ENCODE data around the gene CIAO3. TPM values are rescaled to one million over a fixed set of nuclear protein-coding genes. Genes with fewer than 3 reads are reported as not detected.

Gene CIAO3
- total and polyA plus RNA-seq, 10 of the 15 experiments (the other 5 are each of a cell fraction or from before 2014, with no cell fraction given), result 1.4 to 37.5 (median 30.8) TPM

GRCh38 chr16:728131-728889, 12.5 kb downstream of the CIAO3 start (continued):
- TF ChIP-seq BHLHE40 (IDR thresholded peaks at IDR 0.05; ENCODE audit: borderline replicate concordance in 1 of 2, low read depth in 2 of 2, low read length in 1 of 2), result peak; percentile 79 to 93; a peak in 3 of 4 replicates
- no peak for TF ChIP-seq EGR1 (IDR thresholded peaks at IDR 0.05; ENCODE audit: borderline replicate concordance in 1 of 2, low read depth in 2 of 2, low read length in 2 of 2)
- TF ChIP-seq RELB (IDR thresholded peaks at IDR 0.05; ENCODE audit: low read depth), result no peak
- no peak for TF ChIP-seq YY1 (IDR thresholded peaks at IDR 0.05; ENCODE audit: low read depth, low read length)
- no peak for TF ChIP-seq RBBP5 (conservative IDR thresholded peaks at IDR 0.05)
- peak; percentile 36; the same call in 1 of the 2 replicates for TF ChIP-seq BACH1 (IDR thresholded peaks at IDR 0.05; ENCODE audit: borderline replicate concordance)
- no peak for TF ChIP-seq SMAD5 (IDR thresholded peaks at IDR 0.05; ENCODE audit: low read depth)
- TF ChIP-seq PML (IDR thresholded peaks at IDR 0.05; ENCODE audit: low read length), result no peak
- TF ChIP-seq RELA (IDR thresholded peaks at IDR 0.05; ENCODE audit: borderline replicate concordance, partially characterized antibody), result no peak
- no peak for TF ChIP-seq BCLAF1 (IDR thresholded peaks at IDR 0.05)
- no peak for TF ChIP-seq SMC3 (IDR thresholded peaks at IDR 0.05; ENCODE audit: borderline replicate concordance, low read length)
- TF ChIP-seq POLR2A (IDR thresholded peaks at IDR 0.05; ENCODE audit: low read depth, low read length), result no peak
- no peak for TF ChIP-seq E4F1 (IDR thresholded peaks at IDR 0.05; ENCODE audit: borderline replicate concordance, partially characterized antibody)
- TF ChIP-seq BMI1 (IDR thresholded peaks at IDR 0.05; ENCODE audit: borderline replicate concordance), result no peak
- TF ChIP-seq NR2C1 (IDR thresholded peaks at IDR 0.05), result no peak
- no peak for TF ChIP-seq YBX1 (IDR thresholded peaks at IDR 0.05)
- TF ChIP-seq MXI1 (IDR thresholded peaks at IDR 0.05; ENCODE audit: low read depth, low read length), result peak; percentile 95

All from GM12878 (cell line).